Transverse colon (tissue), 4 donors: ENCODE results near the gene CST4.
"Not testable (repeated sequence)": the region's sequence is repeated elsewhere in the genome, so short reads cannot be mapped to it uniquely, and the experiment has no call there.

Source experiments
- POLR2A ChIP-seq: fragments of 450-650 bp; IDR thresholded peaks from one replicate; pipeline ENCODE4 v1.6.1; 2016; ENCODE audit warnings: antibody characterized with exemption, mild to moderate bottlenecking, moderate library complexity
- POLR2AphosphoS5 ChIP-seq, 3 donors: sonication (generic); formaldehyde crosslinking; IDR thresholded peaks; one replicate each; pipeline ENCODE4 v1.6.1; 2016; ENCODE audit warnings: antibody characterized with exemption in 3 of 3
- TF ChIP-seq, protein P1 (sequence below), 5 experiments: fragments of 200-600 bp in 3 of 5; fragments of 450-650 bp in 2 of 5; sonication (generic) in 3 of 5; IDR thresholded peaks; 1 replicate in 2 of 5; 2 replicates in 3 of 5; pipeline ENCODE4 v1.5.1; 2016 to 2017; ENCODE audit warnings: antibody characterized with exemption in 5 of 5, inconsistent platforms in 3 of 5, mild to moderate bottlenecking in 2 of 5, moderate library complexity in 1 of 5

DNA sequence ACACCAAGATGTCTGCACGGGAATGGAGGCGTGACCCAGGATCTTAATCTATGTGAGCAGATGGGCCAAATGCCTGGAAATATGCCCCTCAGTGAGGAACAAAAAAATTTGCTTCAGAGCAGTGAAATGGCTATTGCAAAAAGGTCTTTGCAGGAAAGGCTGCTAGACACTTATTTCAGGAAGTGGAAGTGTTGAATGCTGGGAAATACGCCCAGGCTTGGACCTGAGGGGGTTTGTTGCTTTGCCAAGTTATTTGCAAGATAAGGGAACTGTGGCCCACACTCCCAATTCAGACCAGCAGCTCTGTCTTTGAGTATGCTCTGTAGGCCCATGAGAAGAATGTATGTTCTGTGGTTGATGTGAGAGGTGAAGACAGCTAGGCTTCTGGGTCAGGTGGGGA lies 46.6 kb upstream of the CST4 start:
- not testable (repeated sequence) for TF ChIP-seq POLR2A; POLR2AphosphoS5 (IDR thresholded peaks at IDR 0.05)
- TF ChIP-seq, protein P1, sequence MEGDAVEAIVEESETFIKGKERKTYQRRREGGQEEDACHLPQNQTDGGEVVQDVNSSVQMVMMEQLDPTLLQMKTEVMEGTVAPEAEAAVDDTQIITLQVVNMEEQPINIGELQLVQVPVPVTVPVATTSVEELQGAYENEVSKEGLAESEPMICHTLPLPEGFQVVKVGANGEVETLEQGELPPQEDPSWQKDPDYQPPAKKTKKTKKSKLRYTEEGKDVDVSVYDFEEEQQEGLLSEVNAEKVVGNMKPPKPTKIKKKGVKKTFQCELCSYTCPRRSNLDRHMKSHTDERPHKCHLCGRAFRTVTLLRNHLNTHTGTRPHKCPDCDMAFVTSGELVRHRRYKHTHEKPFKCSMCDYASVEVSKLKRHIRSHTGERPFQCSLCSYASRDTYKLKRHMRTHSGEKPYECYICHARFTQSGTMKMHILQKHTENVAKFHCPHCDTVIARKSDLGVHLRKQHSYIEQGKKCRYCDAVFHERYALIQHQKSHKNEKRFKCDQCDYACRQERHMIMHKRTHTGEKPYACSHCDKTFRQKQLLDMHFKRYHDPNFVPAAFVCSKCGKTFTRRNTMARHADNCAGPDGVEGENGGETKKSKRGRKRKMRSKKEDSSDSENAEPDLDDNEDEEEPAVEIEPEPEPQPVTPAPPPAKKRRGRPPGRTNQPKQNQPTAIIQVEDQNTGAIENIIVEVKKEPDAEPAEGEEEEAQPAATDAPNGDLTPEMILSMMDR (IDR thresholded peaks at IDR 0.05): not testable (repeated sequence)
